Keratinocyte (primary cell): ENCODE measurements around the gene UTS2B. TPM values are rescaled to one million over a fixed set of nuclear protein-coding genes. Genes with fewer than 3 reads are reported as not detected.

ENCODE experiments used
- DNase-seq: peaks from one replicate; pipeline ENCODE4 v3.0.0-alpha.2; 2011; ENCODE audit warnings: low read depth, missing footprints, low spot score
- FAIRE-seq: peaks from 2 replicates; lab custom pipeline; 2011; peaks lifted over from hg19 to GRCh38; lab: Jason Lieb, UNC
- H2AFZ ChIP-seq: 2 replicates; pipeline ENCODE4 v1.6.0; 2012; ENCODE audit warnings: low read length, control low read depth, inconsistent platforms; ENCODE audit not compliant: control insufficient read depth
- H3K27ac ChIP-seq: 2 replicates; pipeline ENCODE4 v1.5.1; 2011; ENCODE audit warnings: low read length; ENCODE audit not compliant: control insufficient read depth, insufficient read depth
- H3K27me3 ChIP-seq: 3 replicates; pipeline ENCODE4 v1.6.0; 2011; ENCODE audit warnings: low read length; ENCODE audit not compliant: control insufficient read depth, insufficient read depth; ENCODE audit errors: extremely low read depth
- H3K36me3 ChIP-seq, 2 experiments: 2 replicates in 1 of 2; 3 replicates in 1 of 2; pipeline ENCODE4 v1.5.1; 2011; ENCODE audit warnings: low read length in 2 of 2, mild to moderate bottlenecking in 1 of 2; ENCODE audit not compliant: control insufficient read depth in 2 of 2, insufficient read depth in 2 of 2; ENCODE audit errors: extremely low read depth in 1 of 2
- H3K4me1 ChIP-seq: 3 replicates; pipeline ENCODE4 v1.5.1; 2011; ENCODE audit warnings: low read length; ENCODE audit not compliant: control insufficient read depth, insufficient read depth; ENCODE audit errors: extremely low read depth
- H3K4me2 ChIP-seq: 3 replicates; pipeline ENCODE4 v1.6.0; 2011; ENCODE audit warnings: low read depth, low read length; ENCODE audit not compliant: control insufficient read depth, insufficient read depth; ENCODE audit errors: extremely low read depth
- H3K4me3 ChIP-seq, 3 experiments: fragments of 200-600 bp in 1 of 3; sonication (generic) in 1 of 3; 2 replicates in 2 of 3; 3 replicates in 1 of 3; pipeline ENCODE4 v1.5.1; 2011 to 2016; ENCODE audit warnings: low read length in 3 of 3, mild to moderate bottlenecking in 3 of 3, control low read depth in 2 of 3, inconsistent platforms in 1 of 3, low read depth in 1 of 3, mixed read lengths in 1 of 3, mixed run types in 1 of 3, moderate library complexity in 1 of 3; ENCODE audit not compliant: control insufficient read depth in 2 of 3, insufficient read depth in 2 of 3; ENCODE audit errors: extremely low read depth in 1 of 3
- H3K79me2 ChIP-seq: 2 replicates; pipeline ENCODE4 v1.6.0; 2012; ENCODE audit warnings: low read length; ENCODE audit not compliant: control insufficient read depth, insufficient read depth
- H3K9ac ChIP-seq: 3 replicates; pipeline ENCODE4 v1.6.0; 2011; ENCODE audit warnings: low read length; ENCODE audit not compliant: control insufficient read depth, insufficient read depth; ENCODE audit errors: extremely low read depth
- H3K9me1 ChIP-seq: 3 replicates; pipeline ENCODE4 v1.6.0; 2011; ENCODE audit warnings: low read length; ENCODE audit not compliant: control insufficient read depth, insufficient read depth; ENCODE audit errors: extremely low read depth
- H3K9me3 ChIP-seq: 2 replicates; pipeline ENCODE4 v1.5.1; 2012; ENCODE audit warnings: low read depth, low read length; ENCODE audit not compliant: control insufficient read depth
- H4K20me1 ChIP-seq: 3 replicates; pipeline ENCODE4 v1.6.0; 2011; ENCODE audit warnings: low read length; ENCODE audit not compliant: control insufficient read depth, insufficient read depth; ENCODE audit errors: extremely low read depth
- CTCF ChIP-seq, 3 experiments: IDR thresholded peaks in 1 of 3; conservative IDR thresholded peaks in 1 of 3; optimal IDR thresholded peaks in 1 of 3; 2 replicates in 2 of 3; 3 replicates in 1 of 3; pipeline versions ENCODE3 to v1.5.1; 2011; ENCODE audit warnings: low read length in 3 of 3, mild to moderate bottlenecking in 3 of 3, moderate library complexity in 2 of 3, control low read depth in 1 of 3, inconsistent platforms in 1 of 3; ENCODE audit not compliant: insufficient read depth in 2 of 3; ENCODE audit errors: extremely low read depth in 1 of 3
- EZH2 ChIP-seq: IDR thresholded peaks from one replicate; pipeline ENCODE4 v1.6.1; 2012; ENCODE audit warnings: inconsistent platforms, mild to moderate bottlenecking, low read length, moderate library complexity
- dilution Hi-C: fragments of 300-500 bp; cut with MboI; formaldehyde crosslinking; loops from one replicate; pipeline ENCODE4 v1.7.0; 2020; ENCODE audit warnings: low sequenced_read_pairs; ENCODE audit not compliant: extremely low pct_ligation_motif_present
- polyA plus RNA-seq, 5 experiments: library from polyadenylated mRNA; depleted of rRNA in 3 of 5; stranded (reverse) in 3 of 5; stranded (forward) in 1 of 5; unstranded in 1 of 5; fragments of >200 nt; gene quantifications; 1 replicate in 1 of 5; 2 replicates in 3 of 5; 3 replicates in 1 of 5; pipeline versions ENCODE4 v1.2.1 to v1.2.3, GENCODE V29; 2011 to 2012; ENCODE audit warnings: missing spikeins in 2 of 5, low read depth in 1 of 5, low replicate concordance in 1 of 5

The UTS2B gene
- polyA plus RNA-seq, 1 donor (not counting 4 experiments of a cell fraction or from before 2014, with no cell fraction given) = not detected

GRCh38 chr3:191379446-191379845 lies 49.1 kb upstream of the UTS2B start:
- H3K79me2 ChIP-seq = no peaks in the 10 kb centered on the region
- no peaks in the 10 kb centered on the region for H4K20me1 ChIP-seq
- no peak overlapping the region for H3K27ac ChIP-seq
- FAIRE-seq (no peak), DNase-seq (no peak)
- TF ChIP-seq EZH2 = no peak
- no peak for TF ChIP-seq CTCF (optimal IDR thresholded peaks at IDR 0.05 in 1 of 3, IDR thresholded peaks at IDR 0.05 in 1 of 3, conservative IDR thresholded peaks at IDR 0.05 in 1 of 3; ENCODE audit: extremely low read depth in 1 of 3, insufficient read depth in 2 of 3, low read length in 3 of 3)
- dilution Hi-C loops = no loop called here
- no peak overlapping the region for H3K4me2 ChIP-seq
- H3K36me3 ChIP-seq = peaks cover 8 to 10% of the 10 kb centered on the region in 2 experiments
- H3K9me3 ChIP-seq = no peaks in the 10 kb centered on the region
- no peaks in the 10 kb centered on the region for H3K27me3 ChIP-seq
- no peaks in the 10 kb centered on the region for H3K9me1 ChIP-seq
- H3K4me1 ChIP-seq = peaks cover 12% of the 10 kb centered on the region
- no peak overlapping the region for H3K4me3 ChIP-seq
- H2AFZ ChIP-seq = no peak overlapping the region
- no peak overlapping the region for H3K9ac ChIP-seq

- Histone ChIP-seq H2AFZ (no peak overlapping the region), H3K9ac (no peak overlapping the region), H3K27ac (no peak overlapping the region), H3K4me2 (no peak overlapping the region), H3K9me3 (no peaks in the 10 kb centered on the region), H3K27me3 (no peaks in the 10 kb centered on the region), H3K4me3 (no peak overlapping the region), H3K79me2 (no peaks in the 10 kb centered on the region), H3K36me3 (peaks cover 8 to 10% of the 10 kb centered on the region in 2 experiments), H3K4me1 (peaks cover 12% of the 10 kb centered on the region), H3K9me1 (no peaks in the 10 kb centered on the region), H4K20me1 (no peaks in the 10 kb centered on the region)
- dilution Hi-C loops = no loop called here
- no peak for DNase-seq
- TF ChIP-seq EZH2 = no peak
- no peak for TF ChIP-seq CTCF (optimal IDR thresholded peaks at IDR 0.05 in 1 of 3, IDR thresholded peaks at IDR 0.05 in 1 of 3, conservative IDR thresholded peaks at IDR 0.05 in 1 of 3; ENCODE audit: extremely low read depth in 1 of 3, insufficient read depth in 2 of 3, low read length in 3 of 3)
- no peak for FAIRE-seq
Observed at GRCh38 chr3:191378142-191378812, 48.0 kb upstream of the UTS2B start.
